Kidney capillary endothelial cell (primary cell): Measurements from ENCODE around the gene KRTAP10-6.
"Not testable (repeated sequence)": the region's sequence is repeated elsewhere in the genome, so short reads cannot be mapped to it uniquely, and the experiment has no call there.

Source experiments
- DNase-seq: peaks from one replicate; pipeline ENCODE4 v3.0.0-alpha.2; 2018; ENCODE audit warnings: low spot score

Gene KRTAP10-6

DNA sequence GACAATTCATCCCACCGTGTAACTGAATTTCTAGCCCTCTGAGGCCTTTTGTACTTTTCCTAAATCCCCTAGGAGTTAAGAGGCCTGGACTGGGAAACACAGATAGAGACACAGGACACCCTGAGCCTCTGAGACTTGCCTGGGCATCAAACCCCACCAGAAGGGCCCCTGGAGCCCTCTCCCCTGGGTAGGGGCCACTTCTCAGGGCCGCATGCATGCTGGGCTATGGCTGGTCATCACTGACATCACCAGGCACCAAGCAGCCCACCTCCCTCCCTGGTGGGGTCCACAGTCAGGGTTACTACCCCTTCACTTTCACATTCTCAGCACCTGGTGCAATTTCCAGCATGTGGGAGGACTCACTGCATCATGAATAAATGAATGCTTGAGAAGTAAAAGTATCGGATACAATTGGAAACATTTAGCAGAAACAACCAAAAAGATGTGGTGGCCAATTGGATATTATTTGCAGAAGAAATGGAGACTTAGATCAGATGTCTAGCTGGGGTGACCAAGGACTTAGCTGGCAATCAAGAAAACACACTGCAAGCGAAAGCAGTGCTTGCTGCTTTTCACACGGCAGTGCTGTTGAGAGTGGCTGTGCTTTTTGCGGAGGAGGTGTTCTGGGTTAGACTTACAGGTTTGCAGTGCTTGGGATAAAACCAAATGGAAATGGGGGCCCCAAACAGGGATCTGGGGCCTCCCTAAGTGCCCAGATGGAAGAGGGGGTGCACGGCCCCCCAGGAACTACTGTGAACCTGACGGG lies 7.1 kb upstream of the KRTAP10-6 start:
- DNase-seq = no peak

DNA sequence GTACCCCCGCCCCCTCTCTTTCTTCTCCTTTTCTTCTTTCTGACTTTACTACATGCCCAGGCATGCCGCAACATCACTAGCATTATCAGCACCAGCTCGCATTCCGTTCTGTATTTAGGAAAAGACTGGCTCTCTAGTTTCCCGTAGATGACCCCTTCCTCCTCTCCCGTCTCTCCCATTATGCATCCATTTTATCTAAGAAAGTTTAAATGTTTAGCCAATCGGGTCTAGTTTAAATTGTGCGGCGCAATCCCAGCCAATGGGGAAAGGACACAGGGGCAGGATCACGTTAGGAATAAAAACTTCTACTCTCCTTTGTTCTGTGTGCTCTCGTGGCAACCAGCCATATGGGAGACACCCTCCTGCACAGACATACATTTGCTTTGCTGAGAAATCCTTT lies 5.8 kb upstream of the KRTAP10-6 start:
- DNase-seq = no peak

DNA sequence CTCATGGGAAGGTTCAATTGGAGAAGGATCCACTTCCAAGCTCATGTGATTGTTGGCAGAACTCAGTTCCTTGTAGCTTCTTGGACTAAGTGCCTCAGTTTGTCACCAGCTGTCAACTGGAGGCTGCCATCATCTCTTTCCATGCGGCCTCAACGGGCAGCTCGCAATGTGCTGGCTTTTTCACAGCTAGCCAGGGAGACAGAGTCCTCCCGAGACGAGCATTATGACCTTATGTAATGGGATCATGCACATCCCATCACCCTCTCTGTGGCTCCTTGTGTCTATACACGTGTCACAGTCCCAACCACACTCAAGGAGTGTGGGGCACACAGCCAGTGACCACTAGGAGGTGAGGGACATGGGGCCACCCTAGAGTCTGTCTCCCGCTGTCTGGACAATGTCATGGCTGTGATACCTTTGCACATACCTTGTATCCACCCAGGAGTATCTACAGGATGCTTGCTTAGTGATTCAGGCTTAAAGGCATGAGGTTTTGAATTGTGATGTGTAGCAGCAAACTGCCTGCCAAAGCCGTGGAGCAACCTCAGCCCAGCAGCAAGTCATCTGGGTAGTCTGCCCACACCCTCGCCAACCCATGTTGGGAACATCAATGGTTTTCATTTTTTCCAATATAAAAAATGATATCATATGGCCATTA lies 3.9 kb upstream of the KRTAP10-6 start:
- no peak for DNase-seq

DNA sequence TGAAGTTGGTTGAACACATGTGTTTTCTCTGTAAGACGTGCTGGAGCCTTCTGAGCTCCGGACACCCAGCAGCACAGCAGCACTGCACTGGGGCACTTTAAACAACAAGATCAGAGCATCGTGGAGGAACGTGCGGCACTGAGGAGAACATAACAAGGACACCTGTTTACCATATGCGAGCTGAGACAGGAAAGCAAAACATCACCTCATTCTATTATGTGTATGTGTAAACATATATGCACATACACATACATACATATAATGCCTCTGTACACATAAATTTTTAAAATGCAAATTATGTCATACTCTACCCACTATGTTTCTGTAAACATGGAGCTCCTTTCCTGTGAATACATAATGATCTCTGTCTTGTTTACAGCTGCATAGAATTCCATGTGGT lies 3.2 kb upstream of the KRTAP10-6 start:
- DNase-seq = no peak

DNA sequence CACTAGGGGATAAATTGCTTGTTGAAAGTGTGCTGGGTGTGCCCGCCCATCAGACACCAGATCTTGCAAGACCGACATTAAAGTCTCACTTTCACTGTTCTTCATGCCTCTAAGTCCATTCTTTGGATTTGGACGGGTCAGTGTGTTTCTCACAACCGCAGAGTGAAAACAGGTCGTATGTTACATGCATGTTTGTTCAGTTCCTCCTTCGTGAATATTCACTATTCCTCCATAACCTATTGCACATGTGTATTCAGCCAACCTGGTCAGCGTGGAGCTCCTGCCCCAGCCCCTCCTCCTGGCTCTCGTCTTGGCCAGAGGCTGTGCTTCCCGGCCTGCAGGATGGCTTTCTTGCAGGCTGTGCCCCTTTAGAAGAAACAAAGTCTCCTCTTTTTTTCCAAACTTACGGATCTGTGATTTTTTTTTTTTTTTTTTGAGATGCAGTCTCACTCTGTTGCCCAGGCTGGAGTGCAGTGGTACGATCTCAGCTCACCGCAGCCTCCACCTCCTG lies 2.2 kb upstream of the KRTAP10-6 start:
- DNase-seq = no peak

DNA sequence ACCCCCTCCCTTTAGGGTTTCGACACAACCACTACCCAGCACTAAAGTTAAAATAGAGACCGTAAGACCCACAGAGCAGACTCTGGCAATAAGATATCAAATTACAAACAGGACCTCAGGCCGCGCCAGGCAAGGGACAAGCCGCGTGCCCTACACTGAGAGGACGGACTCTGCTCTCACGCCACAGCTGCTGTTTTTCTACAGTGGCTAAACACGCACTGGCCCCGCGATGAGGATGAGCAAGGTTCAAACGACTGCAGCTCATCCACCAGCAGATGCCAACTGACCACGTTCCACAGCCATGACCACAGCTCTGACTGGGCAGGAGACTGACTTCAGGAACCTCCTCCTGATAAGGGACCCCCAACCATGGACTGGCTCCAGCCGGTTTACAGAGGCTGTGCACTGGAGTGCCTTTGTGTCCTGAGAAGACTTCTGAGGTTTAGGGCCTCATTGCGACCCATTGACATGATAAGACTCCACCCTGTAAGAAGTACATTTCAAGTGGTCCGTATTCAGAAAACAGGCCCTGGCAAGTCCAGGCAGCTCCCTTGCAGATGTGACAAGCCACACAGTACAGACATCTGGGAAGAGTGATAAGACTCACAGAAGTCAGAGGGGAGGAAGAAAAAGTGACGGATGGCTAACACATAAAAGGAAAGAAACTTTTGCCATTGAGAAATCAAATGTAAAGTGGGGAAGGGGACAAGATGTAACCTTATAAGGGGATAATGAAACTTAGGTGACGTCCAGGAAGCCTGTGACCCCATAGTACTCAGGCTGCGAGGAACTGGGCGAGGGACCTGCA lies 1.5 kb upstream of the KRTAP10-6 start:
- no peak for DNase-seq

DNA sequence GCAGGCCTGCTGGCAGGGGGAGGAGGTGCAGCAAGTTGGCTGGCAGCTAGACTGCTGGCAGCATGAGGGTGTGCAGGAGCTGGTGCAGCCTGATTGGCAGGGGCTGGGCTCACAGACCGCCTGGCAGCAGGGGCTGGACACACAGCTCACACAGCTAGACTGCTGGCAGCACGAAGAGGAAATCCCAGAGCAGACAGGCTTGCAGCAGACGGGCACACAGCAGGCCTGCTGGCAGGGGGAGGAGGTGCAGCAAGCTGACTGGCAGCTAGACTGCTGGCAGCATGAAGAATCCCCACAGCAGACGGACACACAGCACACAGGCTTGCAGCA lies 539 bp downstream of the KRTAP10-6 start:
- not testable (repeated sequence) for DNase-seq

DNA sequence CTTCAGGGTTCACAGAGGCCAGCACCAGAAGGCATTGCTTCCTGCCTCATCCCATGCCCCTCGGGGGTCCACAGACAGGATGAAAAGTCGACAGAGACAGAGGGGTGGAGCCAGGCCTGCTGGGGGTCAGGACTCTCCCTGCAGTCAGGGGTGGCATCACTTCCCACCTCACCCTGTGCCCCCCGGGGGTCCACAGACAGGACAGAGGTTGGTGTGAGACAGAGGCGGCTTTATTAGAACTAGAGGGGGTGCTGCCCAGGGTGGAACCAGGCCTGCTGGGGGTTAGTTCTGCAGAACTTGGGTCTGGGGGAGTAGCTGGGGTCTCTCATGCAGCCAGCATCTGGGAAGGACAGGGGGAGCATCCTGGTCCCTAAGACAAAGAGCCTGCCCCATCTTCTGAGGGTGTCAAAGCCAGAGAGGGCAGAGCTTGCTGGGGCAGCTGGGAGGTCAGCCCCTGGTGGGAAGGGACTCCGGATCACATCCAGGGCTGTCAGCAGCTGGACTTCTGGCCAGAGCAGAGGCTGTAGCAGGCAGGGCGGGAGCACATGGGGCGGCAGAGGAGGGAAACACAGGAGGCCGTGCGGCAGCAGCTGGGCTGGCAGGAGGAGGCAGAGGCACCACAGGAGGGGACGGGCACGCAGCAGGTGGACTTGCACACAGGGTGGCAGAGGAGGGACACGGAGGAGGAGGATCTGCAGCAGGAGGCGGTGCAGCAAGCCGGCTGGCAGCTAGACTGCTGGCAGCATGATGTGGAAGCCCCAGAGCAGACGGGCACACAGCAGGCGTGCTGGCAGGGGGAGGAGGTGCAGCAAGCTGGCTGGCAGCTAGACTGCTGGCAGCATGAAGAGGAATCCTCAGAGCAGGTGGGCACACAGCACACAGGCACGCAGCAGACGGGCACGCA lies 1.2 kb downstream of the KRTAP10-6 start:
- DNase-seq = not testable (repeated sequence)

DNA sequence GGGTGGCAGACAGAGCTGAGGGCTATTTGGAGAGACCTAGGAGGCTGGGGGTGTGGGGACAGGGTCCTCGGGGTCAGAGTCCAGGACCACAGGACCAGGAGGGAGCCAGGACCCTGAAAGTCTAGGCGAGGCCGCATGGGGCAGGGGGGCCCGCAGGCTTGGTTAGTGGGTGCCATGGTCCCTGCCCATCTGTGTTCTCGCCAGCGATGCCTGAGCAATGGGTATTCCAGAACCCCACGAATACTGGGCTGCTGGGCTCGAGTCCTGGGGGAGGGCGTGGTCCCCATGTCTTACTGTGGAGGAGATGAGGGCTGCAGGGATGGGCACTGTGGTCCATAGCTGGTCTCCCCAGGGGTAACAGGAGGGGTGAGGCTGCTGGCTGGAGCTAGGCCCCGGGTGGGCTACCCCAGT lies 2.0 kb downstream of the KRTAP10-6 start:
- no peak for DNase-seq

DNA sequence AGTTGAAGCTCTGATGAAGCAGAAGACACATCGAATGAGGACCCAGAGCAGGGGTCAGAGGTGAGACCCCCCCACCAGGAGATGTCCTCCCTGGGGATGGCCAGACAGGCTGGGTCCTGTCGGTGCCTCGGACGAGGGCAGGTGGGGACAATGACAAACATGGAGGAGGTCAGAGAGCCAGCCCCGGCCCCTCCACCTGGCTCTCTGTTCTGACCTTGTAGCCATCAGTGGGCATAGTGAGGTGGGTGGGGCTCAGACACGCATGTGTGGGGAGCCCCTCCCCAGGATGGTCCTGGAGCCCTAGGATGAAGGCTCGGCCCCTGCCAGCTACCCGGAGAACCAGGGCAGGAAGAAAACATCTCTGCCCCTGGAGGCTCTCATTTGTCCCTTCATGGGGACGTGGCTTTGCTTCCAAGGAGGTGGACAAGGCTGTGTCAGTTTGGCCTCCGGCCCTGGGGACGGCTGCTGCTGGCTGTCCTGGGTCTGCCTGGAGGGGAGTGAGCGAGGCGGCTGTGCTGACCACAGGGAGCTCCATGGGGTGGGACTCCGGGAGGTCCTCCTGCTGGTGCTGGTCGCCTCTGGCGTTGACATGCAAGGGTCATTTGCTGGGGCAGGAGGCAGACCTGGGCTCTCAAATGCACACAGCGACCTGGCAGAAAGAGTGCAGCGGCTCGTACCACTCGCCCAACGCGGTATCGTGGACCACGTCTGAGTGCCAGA lies 2.6 kb downstream of the KRTAP10-6 start:
- no peak for DNase-seq

DNA sequence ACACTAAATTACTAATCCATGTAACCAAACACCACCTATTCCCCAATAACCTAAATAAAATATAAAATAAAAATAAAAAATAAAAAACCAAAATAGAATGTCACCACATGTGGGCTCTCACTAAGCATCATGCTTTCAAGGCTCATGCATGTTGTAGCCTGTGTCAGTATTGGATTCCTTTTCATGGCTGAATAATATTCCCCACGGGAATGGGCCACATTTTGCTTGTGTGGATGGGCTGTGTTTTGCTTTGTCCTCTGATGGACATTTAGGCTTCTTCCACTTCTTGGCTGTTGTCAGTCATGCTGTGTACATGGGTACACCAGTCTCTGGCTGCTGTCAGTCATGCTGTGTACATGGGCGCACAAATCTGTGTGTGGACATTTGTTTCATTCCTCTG lies 3.2 kb downstream of the KRTAP10-6 start:
- no peak for DNase-seq

DNA sequence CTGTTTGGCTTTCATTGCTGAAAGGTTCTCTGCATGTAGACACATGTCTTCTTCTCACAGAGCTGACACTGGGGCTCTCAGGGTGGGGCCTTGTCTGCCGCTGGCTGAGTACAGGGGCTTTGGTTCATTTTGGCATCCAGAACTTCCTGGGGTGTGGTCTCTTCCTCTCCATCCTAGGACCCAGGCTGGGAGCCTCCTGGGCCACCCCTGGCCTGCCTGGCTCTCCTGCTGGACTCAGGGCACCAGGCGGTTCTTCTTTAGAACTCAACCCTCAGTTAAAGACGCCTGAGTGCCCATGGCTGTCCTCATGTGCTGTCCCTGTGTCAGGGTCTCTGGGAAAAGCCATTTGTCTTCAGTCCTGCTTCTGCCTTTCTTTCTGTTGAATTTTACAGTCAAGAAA lies 6.4 kb downstream of the KRTAP10-6 start:
- no peak for DNase-seq

DNA sequence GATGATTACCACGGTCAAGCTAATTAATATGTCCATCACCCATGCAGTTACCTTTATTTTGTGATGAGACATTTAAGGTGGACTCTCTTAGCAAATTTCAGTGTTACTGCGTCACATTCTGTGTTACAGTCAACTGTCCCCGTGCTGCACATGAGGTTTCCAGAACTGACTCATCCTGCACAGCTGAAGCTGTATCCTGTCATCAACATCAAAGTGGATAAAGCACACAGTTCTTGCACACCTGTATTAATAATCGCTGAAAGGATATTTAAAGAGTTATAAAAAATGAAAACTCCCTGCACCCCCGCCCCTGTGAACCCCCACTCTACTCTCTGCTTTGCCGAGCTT lies 8.5 kb downstream of the KRTAP10-6 start:
- DNase-seq = no peak

DNA sequence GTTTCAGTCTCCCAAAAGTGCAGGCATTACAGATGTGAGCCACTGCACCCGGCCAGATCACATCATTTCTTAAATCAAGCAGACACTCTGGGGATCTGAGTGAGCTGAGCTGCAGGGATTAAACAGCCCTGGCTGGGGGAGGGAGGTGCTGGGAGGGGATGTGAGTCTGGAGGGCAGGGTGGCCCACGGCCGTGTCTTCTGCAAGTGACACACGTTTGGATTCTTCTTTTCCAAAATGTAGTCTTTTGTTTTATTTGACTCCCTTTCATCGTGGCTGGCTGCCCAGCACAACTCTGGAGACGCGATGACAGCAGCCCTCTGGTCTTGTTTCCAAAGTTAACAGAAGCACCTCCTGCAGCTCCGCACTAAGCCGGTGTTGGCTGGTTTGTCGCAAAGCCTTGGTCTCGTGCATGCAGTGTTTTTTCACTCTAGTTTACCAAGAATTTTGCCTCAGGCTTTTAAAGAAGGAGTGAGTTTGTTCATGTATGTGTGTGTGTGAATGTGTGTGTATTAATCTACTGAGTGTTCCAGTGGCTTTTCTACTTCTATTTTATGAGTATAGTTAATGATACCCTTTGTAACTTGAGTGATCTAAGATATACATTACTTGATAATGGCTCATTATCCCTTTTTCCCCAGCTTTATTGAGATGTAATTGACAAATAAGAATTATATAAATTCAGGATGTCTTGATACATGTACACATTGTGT lies 9.1 kb downstream of the KRTAP10-6 start:
- no peak for DNase-seq

DNA sequence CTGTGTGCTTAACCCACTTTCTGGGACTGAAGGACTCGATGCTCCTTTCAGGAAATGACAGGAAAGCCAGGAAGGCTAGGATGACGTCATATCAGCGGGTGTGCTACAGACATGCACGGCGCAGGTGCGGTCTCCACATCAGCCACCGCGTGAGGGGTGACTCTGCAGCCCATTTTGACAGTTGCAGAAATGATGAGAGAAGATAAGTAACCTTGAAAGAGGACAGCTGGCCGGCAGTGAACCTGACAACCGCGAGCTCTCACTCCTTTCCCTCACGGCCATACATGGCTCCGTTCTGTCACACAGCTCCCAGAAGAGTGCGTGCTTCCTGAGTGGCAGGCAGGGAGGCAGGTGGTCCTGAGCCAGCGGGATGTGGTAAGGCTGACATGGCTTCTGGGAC lies 10.2 kb downstream of the KRTAP10-6 start:
- DNase-seq = no peak

DNA sequence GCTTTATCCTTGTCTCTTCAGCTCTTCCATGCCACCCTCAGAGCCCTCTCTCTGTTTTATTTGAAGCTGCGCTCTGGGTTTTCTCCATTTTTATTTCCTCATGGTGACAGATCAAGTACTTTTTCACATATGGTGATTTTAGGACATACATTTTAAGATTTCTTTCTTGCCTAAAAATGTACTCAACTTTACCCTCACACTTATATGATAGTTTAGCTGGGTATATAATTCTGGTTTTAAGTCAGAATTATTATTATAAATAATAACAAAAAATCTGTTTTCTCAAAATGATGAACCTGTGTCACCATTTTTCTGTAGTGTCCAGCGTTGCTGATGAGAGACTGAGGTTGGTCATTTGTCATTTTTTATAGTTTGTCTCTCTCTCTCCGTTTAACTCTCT lies 11.1 kb downstream of the KRTAP10-6 start:
- no peak for DNase-seq

DNA sequence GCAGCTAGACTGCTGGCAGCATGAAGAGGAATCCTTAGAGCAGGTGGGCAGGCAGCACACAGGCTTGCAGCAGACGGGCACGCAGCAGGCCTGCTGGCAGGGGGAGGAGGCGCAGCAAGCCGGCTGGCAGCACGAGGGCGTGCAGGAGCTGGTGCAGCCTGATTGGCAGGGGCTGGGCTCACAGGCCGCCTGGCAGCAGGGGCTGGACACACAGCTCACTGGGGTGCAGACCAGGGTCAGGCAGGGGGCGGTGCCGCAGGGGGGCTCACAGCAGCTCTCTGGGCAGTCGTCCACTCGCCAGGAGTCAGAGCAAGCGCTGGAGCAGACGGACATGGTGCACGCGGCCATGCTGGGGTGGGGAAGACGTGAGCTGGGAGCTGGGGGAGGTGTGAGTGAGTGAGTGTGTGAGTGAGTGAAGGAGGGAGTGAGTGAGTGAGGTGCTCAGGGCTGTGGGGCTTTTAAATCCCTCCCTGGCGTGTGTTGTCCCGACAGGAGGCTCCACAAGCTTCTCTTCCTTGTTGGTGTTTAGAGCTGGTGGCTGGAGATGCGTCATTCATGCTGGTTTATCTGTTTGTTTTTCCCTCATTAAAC lies 12.0 kb downstream of the KRTAP10-6 start, which contains the start of gene KRTAP10-5:
Gene KRTAP10-5 (minus strand): TSS at position 374 of the 591 bp plus-strand sequence. CDS start 26 bp downstream, at position 348.
- not testable (repeated sequence) for DNase-seq

DNA sequence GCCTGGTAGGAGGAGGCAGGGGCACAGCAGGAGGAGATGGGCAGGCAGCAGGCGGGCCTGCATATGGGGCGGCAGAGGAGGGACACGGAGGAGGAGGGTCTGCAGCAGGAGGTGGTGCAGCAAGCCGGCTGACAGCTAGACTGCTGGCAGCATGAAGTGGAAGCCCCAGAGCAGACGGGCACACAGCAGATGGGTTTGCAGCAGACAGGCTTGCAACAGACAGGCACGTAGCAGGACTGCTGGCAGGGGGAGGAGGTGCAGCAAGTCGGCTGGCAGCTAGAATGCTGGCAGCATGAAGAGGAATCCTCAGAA lies 12.5 kb downstream of the KRTAP10-6 start:
- no peak for DNase-seq

DNA sequence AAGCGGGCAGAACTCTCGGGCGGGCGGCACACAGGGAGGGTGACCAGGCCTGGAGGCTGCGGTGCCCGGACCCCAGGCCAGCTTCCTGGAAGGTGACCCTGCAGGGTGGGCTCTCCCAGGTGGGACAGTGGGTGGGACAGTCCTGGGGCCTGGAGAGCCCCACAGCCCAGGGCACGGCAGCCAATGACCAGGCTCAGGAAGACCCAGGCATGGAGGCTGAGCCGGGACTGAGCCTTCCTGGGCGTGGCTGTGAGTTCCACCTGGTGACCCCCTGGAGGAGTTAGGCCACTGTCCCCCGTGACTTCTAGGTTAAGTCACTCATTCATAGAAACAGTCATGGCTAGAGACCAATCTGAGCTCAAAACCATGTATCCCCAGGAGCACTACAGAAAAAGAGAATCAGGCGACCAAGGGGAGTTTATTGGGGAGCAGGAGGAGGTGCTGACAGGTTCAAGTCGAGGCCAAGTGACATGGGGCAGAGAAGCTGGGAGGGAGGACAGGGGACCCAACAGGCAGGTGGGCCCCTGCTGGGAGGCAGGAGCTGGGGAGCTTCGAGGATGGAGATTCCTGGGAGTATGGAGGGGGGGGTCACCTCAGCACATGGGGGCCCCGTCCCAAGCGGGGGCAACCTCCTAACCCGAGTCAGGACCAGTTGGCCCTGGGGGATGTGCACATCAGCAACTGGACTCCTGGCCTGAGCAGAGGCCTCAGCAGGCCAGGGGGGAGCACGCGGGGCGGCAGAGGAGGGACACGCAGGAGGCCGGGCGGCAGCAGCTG lies 13.1 kb downstream of the KRTAP10-6 start:
- DNase-seq = no peak
